Stimulated activated CD4-positive, alpha-beta T cell treated with anti-CD3 and anti-CD28 coated beads, Interleukin-2, amount 100 ng/mL, for 24 hours (primary cell): ENCODE results near the gene OPA1.
"Not testable (repeated sequence)": the region's sequence is repeated elsewhere in the genome, so short reads cannot be mapped to it uniquely, and the experiment has no call there.

Experiments used
- DNase-seq, 2 donors: peaks; one replicate each; pipeline ENCODE4 v3.0.0-alpha.2; 2020

The OPA1 gene

DNA sequence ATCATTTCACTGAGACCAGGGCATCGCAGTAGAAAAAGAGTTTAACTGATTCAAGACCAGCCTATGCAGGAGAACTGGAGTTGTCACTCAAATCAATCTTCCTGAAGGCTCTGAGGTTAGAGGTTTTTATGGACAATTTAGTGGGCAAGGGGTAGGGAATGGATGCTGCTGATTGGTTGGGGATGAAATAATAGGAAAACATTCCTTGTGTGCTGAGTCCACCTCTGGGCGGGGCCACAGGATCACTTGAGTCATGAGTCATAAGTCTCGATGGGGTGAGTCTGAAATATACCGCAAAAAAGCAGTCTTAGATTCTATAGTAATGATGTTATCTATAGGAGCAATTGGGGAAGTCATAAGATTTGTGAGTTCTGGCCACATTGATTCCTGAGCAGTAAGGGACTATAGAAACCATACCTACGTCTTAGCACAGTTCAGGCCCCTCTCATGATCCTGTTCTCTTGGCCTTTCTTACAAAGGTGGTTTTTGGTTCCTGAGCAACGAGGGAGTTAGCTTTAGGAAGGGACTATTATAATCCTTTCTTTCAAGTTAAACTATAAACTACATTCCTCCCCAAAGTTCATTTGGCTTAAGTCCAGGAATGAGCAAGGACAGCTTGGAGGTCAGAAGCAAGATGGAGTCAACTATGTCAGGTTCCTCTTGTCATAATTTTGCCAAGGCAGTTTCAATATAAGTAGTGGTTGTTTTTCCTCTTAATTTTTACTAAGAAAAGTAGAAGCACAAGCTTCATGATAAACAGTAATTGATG, 2.7 kb upstream of the OPA1 start:
- no peak for DNase-seq

DNA sequence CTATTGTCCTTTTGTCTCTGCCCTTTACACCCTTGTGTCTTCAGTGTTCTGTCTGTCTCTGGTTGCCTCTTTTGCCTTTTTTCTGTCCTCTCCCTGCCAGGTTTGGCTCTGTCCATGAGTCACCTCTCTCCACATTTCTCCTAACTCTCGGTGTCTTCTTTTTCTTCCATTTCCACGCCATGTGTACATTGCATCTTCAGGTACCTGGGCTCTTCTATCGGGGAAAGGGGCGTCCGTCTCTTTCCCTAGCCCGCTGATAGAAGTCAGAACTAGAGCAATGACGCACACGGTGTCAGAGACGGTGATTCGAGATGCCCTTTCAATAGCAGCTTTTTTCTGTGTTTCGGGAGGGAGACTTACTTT, 641 bp downstream of the OPA1 start:
- peak; percentile 46 to 52 for DNase-seq

DNA sequence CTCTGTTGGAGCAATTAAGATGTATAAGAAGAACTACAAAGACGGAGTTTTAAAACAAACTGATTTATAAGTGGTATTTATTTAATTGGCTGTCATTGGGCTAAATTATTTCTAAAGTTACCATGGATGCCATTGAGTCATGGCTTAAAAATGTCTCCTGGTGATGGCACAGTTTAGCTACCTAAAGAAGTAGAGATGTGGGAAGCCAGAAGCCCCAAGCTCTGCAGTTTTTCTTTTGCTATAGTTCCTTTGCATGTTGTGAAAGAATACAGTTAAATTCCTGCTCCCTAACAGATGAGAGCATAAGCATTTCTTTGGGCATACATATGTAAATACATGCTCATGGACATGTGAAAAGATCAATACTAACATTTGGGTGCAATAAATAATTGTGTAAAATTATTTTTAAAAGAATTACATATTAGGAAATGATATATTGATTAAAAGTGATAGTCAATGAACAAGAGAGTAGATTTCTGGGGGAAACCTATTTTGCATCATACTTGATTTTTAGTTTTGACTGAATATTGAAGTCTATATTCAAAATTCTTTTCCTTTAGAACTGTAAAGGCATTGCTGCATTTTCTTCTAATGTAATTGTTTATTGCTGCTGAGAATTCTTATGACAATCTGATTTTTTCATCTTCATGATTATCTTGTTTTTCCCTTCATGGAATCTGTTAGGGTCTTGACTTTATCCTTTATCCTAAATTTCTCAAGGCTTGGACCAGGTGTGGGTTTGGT, 2.1 kb downstream of the OPA1 start:
- no peak for DNase-seq

DNA sequence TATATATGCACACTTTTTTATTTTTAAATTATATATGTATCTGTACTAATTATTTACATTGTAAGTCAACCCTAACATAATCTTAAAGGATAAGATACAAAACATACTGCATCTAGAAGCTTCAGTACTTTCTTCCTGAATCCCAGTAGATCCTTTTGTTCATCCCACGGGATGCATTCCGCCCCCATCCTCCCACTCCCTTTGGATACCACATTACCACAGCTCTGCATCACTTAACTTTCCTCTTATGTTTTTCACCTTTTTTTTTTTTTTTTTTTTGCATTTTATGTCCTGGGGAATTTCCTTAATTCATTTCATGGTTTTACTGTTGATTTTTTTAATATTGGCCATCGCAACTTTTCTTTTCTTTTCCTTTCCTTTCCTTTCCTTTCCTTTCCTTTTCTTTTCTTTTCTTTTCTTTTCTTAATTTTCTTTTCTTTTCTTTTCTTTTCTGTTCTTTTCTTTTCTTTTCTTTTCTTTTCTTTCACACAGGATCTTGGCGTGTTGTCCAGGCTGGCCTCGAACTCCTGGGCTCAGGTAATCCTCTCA, 3.0 kb downstream of the OPA1 start:
- no peak for DNase-seq

DNA sequence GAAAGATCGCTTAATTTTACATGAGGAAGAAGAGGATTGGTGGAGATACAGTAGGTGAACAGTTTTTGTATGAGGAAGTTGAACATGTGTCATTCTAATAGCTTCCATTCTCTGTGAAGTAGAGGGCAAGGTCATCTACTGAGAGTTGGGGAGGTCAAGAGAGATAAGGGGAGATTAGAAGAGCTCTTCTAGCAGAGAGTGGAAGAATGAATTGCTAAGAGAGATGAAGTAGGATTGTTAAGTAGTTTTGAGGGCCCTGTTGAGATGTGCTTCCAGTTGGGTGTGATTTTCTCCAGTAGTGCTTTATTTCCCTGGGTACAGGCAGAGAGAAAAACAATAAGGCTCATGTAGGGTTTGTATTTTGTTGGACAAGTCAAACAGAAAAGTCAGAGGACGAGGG, 5.2 kb downstream of the OPA1 start:
- no peak for DNase-seq

DNA sequence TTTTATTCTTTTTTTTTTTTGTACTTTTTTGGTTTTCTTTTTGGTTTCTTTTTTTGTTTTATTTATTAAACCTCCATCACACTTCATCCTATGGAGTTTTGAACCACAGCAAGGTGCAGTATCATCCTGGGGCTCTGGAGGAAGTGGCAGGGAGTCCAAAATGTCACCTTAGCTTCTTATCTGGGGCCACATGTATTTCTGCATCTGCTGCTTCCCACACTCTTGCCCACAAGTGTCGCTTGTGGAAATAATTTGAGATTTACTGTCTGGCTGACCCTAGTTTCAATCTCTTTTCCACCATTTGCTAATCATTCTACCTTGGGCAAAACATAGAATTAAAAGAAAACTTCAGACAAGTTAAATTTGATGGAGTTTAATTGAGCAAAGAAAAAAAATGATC, 6.4 kb downstream of the OPA1 start:
- no peak for DNase-seq

DNA sequence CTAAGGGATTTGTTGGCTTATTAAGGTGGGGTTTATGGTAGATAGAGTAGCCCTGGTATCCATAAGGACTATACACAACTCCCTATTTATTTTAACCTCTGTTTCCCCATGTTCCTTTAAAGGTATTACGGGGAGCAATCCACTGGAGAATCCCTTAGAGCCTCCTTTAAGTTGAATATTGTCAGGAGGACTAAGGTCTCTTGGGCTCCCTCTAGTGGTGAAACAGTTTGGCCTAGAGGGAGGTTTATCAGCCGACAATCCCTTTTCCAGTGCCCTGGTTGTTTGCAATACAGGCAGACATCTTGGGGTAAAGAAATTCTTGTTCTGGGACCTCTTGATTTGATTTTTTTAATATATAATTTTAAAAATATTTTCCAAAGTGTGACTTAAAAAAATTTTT, 12.9 kb downstream of the OPA1 start:
- peak; percentile 29 to 63 for DNase-seq

DNA sequence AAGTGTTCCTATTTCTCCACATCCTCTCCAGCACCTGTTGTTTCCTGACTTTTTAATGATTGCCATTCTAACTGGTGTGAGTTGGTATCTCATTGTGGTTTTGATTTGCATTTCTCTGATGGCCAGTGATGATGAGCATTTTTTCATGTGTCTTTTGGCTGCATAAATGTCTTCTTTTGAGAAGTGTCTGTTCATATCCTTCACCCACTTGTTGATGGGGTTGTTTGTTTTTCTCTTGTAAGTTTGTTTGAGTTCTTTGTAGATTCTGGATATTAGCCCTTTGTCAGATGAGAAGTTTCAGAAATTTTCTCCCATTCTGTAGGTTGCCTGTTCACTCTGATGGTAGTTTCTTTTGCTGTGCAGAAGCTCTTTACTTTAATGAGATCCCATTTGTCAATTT, 13.9 kb downstream of the OPA1 start:
- DNase-seq: not testable (repeated sequence)

DNA sequence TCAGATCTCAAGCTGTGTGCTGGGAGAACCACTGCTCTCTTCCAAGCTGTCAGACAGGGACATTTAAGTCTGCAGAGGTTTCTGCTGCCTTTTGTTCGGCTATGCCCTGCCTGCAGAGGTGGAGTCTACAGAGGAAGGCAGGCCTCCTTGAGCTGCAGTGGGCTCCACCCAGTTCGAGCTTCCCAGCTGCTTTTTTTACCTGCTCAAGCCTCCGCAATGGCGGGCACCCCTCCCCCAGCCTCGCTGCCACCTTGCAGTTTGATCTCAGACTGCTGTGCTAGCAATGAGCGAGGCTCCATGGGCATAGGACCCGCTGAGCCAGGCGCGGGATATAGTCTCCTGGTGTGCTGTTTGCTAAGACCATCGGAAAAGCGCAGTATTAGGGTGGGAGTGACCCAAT, 17.5 kb downstream of the OPA1 start:
- DNase-seq: not testable (repeated sequence)

DNA sequence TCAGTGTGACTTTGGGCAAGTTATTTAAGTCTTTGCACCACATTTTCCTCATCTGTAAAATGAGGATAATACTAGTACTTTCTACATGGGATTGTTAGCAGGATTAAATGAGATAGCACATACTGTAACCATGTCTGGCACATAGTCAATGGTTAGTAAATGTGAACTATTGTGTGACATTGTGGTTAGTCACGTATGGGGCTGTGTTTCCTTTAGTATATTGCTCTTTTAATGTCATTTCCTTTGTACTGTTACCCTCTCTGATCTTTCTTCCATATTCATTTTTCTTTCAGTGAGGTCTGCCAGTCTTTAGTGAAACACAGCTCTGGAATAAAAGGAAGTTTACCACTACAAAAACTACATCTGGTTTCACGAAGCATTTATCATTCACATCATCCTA, 21.4 kb downstream of the OPA1 start:
- DNase-seq: no peak

DNA sequence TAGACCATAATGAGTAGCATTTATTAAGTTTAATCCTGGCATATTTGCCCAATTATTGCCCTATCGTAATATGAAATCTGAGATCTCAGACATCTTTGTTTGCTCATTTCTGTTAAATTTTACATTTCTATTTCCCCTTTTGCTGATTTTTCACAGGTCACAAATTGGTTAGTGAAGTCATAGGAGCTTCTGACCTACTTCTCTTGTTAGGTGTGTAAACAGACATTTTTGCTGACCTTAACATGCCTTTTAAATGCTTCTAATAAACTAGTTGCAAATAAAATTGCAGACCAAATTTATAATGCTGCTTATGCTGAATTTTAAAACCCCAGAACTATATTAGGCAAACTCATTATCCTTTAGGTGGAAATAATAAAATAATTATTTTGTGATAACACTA, 24.6 kb downstream of the OPA1 start:
- no peak for DNase-seq

DNA sequence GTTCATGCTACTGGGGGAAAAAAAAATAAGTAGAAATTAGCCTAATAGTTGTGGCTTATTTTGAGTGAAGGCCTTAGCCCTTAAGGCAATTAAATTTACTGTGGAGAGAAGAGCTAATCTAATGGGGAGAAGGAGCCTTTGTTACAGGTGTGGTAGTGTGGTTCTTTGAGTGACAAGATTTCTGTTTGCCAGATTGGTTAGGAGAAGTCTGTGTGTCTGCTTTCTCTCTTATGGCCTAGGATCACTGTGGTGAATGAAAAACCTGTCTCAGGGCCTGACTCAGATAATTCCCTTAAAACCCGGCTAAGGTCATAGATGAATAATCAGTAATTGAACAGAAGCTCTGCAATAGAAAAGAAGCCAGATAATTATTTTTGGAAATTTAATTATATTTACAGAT, 27.0 kb downstream of the OPA1 start:
- no peak for DNase-seq

DNA sequence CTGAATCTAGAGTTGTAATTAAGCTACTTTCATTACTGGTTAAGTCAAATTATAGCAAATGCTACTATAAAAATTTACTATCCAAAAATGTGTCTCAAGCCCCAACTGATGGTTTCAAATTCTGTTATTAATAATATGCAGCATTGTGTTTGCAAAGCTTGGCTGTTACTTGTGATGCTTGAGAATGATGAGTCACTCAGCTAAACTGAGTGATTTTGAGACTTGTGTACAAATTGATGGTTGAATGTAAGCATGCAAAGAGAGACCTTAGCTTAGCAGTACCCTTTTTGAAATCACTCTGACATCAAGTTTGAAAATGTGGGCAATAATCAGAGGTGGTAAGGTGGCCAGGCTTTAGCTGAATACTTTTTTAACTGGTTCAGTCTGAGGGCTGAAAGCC, 27.6 kb downstream of the OPA1 start:
- no peak for DNase-seq

DNA sequence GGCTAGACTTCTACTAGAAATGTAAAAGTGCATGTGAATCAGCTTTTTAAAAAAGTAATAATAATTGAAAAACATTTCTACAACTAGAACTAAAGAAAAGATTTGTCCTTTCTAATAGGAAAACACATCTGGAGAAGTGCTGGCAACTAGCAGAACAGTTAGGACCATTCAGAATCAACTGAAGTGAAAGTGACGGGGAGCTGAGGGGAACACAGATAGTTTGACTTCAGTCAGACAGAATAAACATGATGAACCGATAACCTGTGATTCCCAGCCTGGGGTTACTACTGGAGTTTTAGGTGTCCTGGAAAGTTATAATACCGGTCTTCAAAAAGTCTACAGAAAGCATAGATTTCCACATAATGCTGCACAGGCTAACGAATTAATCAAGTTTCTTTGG, 28.1 kb downstream of the OPA1 start:
- no peak for DNase-seq

DNA sequence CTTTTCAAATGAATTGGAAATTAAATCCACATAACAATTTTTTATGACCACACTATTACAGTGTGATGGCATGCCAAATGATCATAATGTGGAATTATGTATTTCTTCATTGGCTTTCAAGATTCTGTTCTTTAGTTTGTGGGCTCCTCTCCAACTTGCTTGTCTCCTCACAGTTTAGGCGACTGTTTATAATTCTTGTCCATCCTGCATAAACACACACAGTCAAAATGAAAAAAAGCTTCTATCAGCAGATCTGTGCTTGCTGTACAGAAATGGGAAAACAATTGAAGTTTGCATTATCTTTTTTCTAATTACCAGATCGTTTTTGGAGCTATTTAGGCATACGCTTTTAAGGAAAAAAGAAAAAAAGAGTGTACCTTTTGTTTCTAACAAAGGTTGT, 37.0 kb downstream of the OPA1 start:
- no peak for DNase-seq

DNA sequence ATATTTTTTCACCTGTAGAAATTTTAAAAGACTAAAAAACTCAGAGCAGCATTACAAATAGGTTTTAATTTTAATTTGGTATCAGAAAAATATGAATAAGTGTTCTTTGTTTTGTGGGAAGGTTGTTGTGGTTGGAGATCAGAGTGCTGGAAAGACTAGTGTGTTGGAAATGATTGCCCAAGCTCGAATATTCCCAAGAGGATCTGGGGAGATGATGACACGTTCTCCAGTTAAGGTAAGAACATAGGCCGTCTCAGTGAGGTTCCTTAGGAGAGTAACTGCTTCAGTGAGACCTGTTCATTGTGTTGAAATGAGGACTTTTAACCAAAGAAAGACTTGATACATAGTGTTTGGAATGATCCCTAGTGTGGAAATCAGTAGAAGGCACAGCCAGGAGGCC, 44.8 kb downstream of the OPA1 start:
- DNase-seq: no peak

DNA sequence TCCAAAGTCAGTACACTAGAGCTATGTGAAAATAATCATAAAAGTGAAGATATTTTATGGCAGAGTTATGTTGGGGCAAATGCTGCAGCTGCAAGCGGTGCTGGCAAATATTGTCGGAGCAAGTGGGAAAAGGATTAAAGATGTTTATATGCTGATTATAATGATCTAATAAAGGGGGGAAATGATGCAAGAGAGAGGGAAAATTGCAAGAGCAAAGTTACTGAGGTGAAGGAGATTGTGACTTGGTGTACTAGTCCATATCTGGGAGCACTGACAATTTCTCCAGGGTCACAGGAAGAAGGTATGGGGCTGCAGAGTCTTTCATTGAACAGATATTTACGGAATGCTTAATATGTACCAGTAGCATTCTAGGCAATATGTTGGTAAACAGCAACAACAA, 45.8 kb downstream of the OPA1 start:
- DNase-seq: no peak

DNA sequence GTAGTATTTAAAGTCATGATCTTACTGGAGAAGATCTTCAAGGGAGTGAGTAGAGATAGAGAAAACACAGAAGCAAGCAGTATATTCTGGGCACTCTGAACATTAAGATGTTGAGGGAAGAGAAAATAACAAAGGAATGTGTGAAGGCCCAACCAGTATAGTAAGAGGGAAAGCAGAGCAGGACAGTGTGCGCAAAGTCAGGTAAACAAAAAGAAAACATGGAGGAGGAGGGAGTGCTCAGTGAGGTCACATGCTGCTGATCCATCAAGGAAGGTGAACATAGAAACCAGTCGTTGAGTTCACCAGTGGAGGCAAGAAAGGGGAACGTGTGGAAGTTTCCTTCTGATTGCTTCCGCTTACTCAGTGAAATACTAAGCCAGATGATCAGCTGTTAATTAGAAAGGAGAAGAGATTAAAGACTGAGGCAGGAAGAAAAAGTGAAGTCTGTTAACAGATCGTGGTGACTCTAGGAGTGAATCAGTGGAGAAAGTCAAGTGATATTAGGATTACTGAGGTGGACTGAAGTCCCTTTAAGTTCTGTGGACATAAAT, 47.2 kb downstream of the OPA1 start:
- no peak for DNase-seq

DNA sequence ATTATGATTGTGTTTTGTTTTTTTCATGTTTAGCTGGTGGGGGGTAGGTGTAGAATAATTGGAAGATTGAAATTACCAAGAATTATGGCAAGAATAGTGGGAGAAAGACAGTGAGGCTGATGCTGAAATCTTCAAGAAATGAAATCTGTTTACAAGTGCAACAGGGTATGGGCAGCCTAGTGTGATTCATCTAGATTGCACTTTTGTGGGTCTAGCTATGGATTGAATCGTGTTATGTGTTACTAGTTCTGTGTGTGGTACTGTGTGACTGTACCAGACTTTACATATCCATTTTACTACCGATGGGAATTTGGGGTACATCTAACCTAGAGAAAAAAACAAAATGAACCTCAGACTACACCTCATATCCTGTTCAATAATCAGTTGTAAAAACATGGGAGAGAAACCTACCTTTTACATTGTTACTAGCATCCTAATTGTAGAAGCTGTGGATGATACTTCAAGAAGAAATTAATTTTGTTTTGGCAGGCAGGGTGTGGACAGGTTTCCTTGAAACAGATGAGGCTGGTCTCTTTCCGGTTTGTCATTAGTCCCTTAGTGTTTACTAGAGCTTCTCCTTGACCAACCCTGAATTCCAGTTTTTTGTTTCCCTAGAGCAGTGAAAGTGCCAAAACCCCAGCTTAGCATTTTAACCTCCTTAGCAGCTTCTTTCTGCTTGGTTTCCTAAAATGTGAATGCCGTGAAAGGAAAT, 47.9 kb downstream of the OPA1 start:
- no peak for DNase-seq

DNA sequence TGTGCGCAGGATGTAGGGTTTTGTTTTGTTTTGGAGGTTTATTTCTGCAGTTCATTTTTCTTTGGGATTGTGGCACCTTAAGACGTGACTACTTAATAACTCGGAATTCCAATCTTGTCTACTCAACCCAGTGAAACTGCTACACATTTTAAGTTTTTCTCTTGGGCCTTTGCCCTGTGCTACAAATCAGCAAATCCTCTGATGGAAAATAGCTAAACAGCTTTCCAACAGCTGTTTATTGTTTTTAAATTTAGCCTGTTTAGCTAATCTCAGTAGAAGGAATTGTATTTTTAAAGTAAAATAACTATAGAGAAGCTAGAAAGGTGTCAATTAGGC, 48.4 kb downstream of the OPA1 start:
- no peak for DNase-seq

DNA sequence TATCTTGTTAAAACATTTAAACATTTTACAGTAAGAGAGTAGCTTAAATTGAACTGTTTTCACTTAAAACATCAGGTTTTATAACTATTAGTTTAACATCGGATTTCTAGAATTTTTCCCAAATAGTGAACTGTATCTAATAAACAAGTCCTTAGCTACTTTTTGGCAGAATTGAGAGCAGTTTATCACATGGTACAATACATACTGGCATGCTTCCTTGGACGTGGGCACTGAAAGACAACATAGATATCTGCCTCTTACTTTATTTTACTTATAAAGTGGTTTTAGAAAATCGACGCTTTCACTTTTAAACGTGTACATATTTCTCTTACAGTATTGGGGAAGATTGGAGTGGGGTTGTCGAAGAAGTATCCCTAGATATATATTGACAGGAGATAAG, 52.8 kb downstream of the OPA1 start:
- no peak for DNase-seq

DNA sequence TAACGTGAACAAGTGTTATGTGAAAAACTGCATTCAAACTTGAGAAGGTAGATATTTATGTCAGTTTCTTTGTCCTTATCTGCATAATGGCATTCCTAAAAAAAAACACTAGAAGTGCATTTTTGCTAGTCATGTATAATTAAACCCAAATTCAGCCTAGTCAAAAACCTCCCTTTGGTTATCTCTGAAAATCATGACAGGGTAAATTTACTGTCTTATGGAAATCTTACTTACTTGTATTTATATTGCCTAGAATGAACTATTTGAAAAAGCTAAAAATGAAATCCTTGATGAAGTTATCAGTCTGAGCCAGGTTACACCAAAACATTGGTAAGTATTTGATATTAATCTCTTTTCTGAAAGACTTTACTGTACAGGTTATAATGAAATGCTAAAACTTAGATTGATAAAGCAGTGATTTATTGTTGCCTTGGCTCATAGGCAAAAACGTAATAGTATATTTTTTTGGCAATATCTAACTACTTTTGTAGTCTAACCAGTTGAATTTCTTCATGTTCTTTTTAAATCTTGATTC, 55.6 kb downstream of the OPA1 start:
- no peak for DNase-seq

DNA sequence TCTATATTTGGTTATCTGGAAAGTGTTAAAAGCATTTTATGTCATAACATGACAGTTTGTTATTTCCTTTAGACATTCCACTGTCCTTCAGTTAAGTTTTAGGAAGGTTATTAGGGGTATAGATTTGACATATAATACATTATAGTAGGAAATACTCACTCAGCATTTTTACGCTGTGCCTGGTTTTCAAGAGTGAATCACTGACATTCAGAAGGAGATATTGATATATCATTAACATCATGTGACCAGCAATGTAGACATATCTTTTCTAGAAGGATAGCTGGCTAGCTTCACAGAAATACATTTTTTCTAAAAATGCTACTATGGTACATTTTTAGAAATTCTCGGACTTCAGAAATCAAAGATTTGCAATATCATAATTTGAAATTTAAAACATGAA, 57.6 kb downstream of the OPA1 start:
- no peak for DNase-seq
